OCI-LY1 (cell line): ENCODE results near the gene GGA2.
A peak's percentile ranks its signal among the peaks of the same experiment; 100 is the strongest.
"Not testable (repeated sequence)": the region's sequence is repeated elsewhere in the genome, so short reads cannot be mapped to it uniquely, and the experiment has no call there.

Experiments
- H2AFZ ChIP-seq: fragments of 200-600 bp; sonication (generic), shearing (Covaris generic); 2 replicates; pipeline ENCODE4 v1.6.0; 2014; ENCODE audit warnings: antibody characterized with exemption, mild to moderate bottlenecking, low read length
- H3F3A ChIP-seq: fragments of 200-600 bp; sonication (generic), shearing (Covaris generic); 2 replicates; pipeline ENCODE4 v1.6.0; 2014; ENCODE audit warnings: mild to moderate bottlenecking, antibody characterized with exemption, low read length, moderate library complexity; ENCODE audit not compliant: insufficient read depth
- H3K27ac ChIP-seq: fragments of 200-600 bp; sonication (generic); 2 replicates; pipeline ENCODE4 v1.5.1; 2014; ENCODE audit warnings: low read length, mixed run types, mild to moderate bottlenecking, low read depth; ENCODE audit not compliant: poor library complexity, severe bottlenecking
- H3K27me3 ChIP-seq: fragments of 200-600 bp; sonication (generic); 2 replicates; pipeline ENCODE4 v1.6.0; 2014; ENCODE audit warnings: antibody characterized with exemption, mild to moderate bottlenecking, low read length, moderate library complexity; ENCODE audit not compliant: insufficient read depth
- H3K36me3 ChIP-seq: fragments of 200-600 bp; sonication (generic); 2 replicates; pipeline ENCODE4 v1.6.1; 2014; ENCODE audit warnings: mild to moderate bottlenecking, antibody characterized with exemption, low read length, moderate library complexity, mixed read lengths; ENCODE audit not compliant: insufficient read depth
- H3K4me1 ChIP-seq: fragments of 200-600 bp; sonication (generic); 2 replicates; pipeline ENCODE4 v1.5.1; 2014; ENCODE audit warnings: mild to moderate bottlenecking, low read length, moderate library complexity; ENCODE audit not compliant: insufficient read depth, severe bottlenecking
- H3K4me2 ChIP-seq: fragments of 200-600 bp; sonication (generic), shearing (Covaris generic); 2 replicates; pipeline ENCODE4 v1.6.1; 2014; ENCODE audit warnings: low read length
- H3K4me3 ChIP-seq: fragments of 200-600 bp; sonication (generic); 2 replicates; pipeline ENCODE4 v1.5.1; 2014; ENCODE audit warnings: low read length, low read depth, mild to moderate bottlenecking, mixed read lengths; ENCODE audit not compliant: poor library complexity, severe bottlenecking
- H3K79me2 ChIP-seq: fragments of 200-600 bp; shearing (Covaris generic); 2 replicates; pipeline ENCODE4 v1.6.1; 2016; ENCODE audit warnings: mixed run types, low read length, mixed read lengths; ENCODE audit not compliant: insufficient read depth
- H3K9ac ChIP-seq: fragments of 200-600 bp; sonication (generic), shearing (Covaris generic); 2 replicates; pipeline ENCODE4 v1.6.1; 2014; ENCODE audit warnings: mild to moderate bottlenecking, low read length, mixed read lengths
- H3K9me2 ChIP-seq: fragments of 200-600 bp; sonication (generic), shearing (Covaris generic); 2 replicates; pipeline ENCODE4 v1.6.1; 2014; ENCODE audit warnings: low read depth, mild to moderate bottlenecking, low read length, mixed read lengths
- H3K9me3 ChIP-seq: fragments of 200-600 bp; shearing (Covaris generic); 2 replicates; pipeline ENCODE4 v1.6.1; 2014; ENCODE audit warnings: low read length, mixed read lengths
- H4K20me1 ChIP-seq: fragments of 200-600 bp; sonication (generic), shearing (Covaris generic); 2 replicates; pipeline ENCODE4 v1.6.0; 2016; ENCODE audit warnings: mild to moderate bottlenecking, low read length; ENCODE audit not compliant: insufficient read depth
- EZH2 ChIP-seq: fragments of 200-600 bp; sonication (generic), shearing (Covaris generic); IDR thresholded peaks from 2 replicates; pipeline ENCODE4 v1.8.0; 2017; ENCODE audit warnings: borderline replicate concordance, mixed run types, mild to moderate bottlenecking, antibody characterized with exemption, low read length, moderate library complexity, mixed read lengths
- TF ChIP-seq, protein P1 (sequence below): fragments of 200-600 bp; sonication (generic), shearing (Covaris generic); IDR thresholded peaks from 2 replicates; pipeline ENCODE4 v1.5.1; 2017; ENCODE audit warnings: mild to moderate bottlenecking, antibody characterized with exemption, low read length, moderate library complexity, mixed read lengths

Gene GGA2

DNA sequence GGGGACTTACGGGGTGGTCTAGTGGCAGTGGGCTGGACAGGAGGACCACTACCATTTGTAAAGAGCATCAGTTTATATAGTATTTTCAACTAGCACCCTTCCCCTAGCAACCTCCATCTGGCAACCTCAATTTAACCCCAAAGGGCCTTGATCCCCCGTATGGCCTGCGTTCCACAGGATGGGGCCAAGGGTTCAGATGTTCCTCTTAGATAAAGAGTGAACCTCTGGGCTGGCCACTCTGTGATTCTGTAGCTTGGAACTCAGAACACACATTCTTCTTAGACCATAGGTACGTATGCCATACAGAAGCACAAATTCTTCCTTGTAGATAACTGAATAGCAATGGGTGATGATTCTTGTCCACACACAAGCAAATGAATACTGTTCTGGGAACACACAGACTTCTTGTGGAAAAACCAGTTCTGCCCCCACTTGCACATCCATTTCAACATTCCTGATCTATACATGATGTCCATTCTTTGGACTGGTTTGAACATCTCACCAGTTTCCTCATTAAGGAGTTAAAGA is 1.9 kb upstream of the GGA2 start:
- no peak overlapping the region for H2AFZ ChIP-seq
- H3K4me2 ChIP-seq, result no peak overlapping the region
- peaks cover 9% of the 10 kb centered on the region; the same call in 1 of the 2 replicates for H3F3A ChIP-seq
- H3K4me1 ChIP-seq, result peaks cover 43% of the 10 kb centered on the region
- peaks cover 27% of the 10 kb centered on the region for H3K79me2 ChIP-seq
- H3K9me2 ChIP-seq, result no peaks in the 10 kb centered on the region
- peak overlapping the region; percentile 55 for H3K27ac ChIP-seq
- no peak overlapping the region for H3K4me3 ChIP-seq
- H3K9me3 ChIP-seq, result no peaks in the 10 kb centered on the region
- H3K27me3 ChIP-seq, result no peaks in the 10 kb centered on the region
- H3K36me3 ChIP-seq, result peaks cover 12% of the 10 kb centered on the region; the same call in 1 of the 2 replicates
- H4K20me1 ChIP-seq, result no peaks in the 10 kb centered on the region
- TF ChIP-seq, protein P1, sequence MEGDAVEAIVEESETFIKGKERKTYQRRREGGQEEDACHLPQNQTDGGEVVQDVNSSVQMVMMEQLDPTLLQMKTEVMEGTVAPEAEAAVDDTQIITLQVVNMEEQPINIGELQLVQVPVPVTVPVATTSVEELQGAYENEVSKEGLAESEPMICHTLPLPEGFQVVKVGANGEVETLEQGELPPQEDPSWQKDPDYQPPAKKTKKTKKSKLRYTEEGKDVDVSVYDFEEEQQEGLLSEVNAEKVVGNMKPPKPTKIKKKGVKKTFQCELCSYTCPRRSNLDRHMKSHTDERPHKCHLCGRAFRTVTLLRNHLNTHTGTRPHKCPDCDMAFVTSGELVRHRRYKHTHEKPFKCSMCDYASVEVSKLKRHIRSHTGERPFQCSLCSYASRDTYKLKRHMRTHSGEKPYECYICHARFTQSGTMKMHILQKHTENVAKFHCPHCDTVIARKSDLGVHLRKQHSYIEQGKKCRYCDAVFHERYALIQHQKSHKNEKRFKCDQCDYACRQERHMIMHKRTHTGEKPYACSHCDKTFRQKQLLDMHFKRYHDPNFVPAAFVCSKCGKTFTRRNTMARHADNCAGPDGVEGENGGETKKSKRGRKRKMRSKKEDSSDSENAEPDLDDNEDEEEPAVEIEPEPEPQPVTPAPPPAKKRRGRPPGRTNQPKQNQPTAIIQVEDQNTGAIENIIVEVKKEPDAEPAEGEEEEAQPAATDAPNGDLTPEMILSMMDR, result no peak
- no peak for TF ChIP-seq EZH2
- H3K9ac ChIP-seq, result no peak overlapping the region

DNA sequence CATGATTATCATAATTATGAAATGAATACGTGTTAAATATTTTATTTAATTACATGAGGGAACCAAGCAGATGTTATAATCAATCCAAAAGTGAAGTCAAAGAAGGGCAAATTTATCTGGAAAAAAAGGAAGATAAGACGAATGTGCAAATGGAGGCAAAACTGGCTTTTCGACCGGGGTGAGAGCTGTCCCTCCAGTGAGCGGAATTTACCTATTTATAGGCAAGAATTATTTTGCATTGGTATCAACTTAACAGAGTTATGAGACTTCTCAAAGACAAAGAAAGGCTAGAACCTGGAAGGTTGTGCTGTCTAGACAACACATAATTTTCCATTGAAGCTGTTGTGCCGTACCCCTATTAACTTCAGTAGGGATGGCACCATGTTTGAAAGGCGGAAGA is 1.4 kb upstream of the GGA2 start:
- Histone ChIP-seq H3K4me1 (peaks cover 44% of the 10 kb centered on the region), H3F3A (peaks cover 9% of the 10 kb centered on the region; the same call in 1 of the 2 replicates)

DNA sequence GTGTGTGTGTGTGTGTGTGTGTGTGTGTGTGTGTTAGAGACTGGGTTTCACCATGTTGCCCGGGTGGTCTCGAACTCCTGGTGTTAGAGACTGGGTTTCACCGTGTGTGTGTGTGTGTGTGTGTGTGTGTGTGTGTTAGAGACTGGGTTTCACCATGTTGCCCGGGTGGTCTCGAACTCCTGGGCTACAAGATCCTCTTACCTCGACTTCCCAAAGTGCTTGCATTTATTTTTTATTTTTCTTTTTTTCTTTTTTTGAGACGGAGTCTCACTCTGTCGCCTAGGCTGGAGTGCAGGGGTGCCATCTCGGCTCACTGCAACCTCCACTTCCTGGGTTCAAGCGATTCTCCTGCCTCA is 599 bp upstream of the GGA2 start:
- not testable (repeated sequence) for H4K20me1 ChIP-seq, H2AFZ ChIP-seq, H3K27me3 ChIP-seq, H3K9me2 ChIP-seq, H3K9me3 ChIP-seq, H3F3A ChIP-seq
- Histone ChIP-seq H3K27ac (peak overlapping the region; percentile 55), H3K79me2 (peaks cover 40% of the 10 kb centered on the region), H3K9ac (peak overlapping the region; percentile 86), H3K4me3 (peak overlapping the region; percentile 95), H3K36me3 (peaks cover 23% of the 10 kb centered on the region; the same call in 1 of the 2 replicates), H3K4me2 (peak overlapping the region; percentile 90), H3K4me1 (peaks cover 47% of the 10 kb centered on the region)

More for the DNA sequence above, 1.4 kb upstream of the GGA2 start:
- Histone ChIP-seq H3K9me3 (no peaks in the 10 kb centered on the region), H4K20me1 (no peaks in the 10 kb centered on the region), H3K9ac (no peak overlapping the region), H3K4me3 (no peak overlapping the region), H3K9me2 (no peaks in the 10 kb centered on the region), H3K36me3 (peaks cover 17% of the 10 kb centered on the region; the same call in 1 of the 2 replicates), H3K27me3 (no peaks in the 10 kb centered on the region), H2AFZ (no peak overlapping the region), H3K4me2 (no peak overlapping the region), H3K27ac (peak overlapping the region; percentile 55), H3K79me2 (peaks cover 32% of the 10 kb centered on the region)
- TF ChIP-seq, protein P1, result no peak
- TF ChIP-seq EZH2, result no peak

DNA sequence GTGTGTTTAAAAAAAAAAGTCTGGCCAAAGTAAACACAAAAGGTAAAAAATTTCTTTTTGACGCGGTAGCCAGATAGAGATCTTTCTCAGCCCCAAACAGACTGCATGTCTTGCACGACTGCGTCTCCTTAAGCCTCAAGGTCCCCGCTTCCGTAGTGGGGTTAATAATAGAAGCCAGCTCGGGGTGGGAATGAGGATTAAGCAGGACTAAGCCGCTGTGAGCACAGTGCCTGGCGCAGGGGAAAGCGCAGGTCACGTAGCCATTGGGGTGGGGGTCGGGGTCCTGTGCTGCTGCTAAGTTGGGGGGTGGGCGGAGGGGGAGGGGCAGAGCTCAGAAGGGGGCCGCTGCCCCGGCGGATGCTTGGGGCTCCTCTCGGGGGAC is 521 bp downstream of the GGA2 start:
- no peak overlapping the region for H2AFZ ChIP-seq
- peaks cover 58% of the 10 kb centered on the region for H3K4me1 ChIP-seq
- H3K4me3 ChIP-seq, result peak overlapping the region; percentile 95
- no peak for TF ChIP-seq EZH2
- TF ChIP-seq, protein P1, result no peak
- no peaks in the 10 kb centered on the region for H3K27me3 ChIP-seq
- peaks cover 23% of the 10 kb centered on the region; the same call in 1 of the 2 replicates for H3K36me3 ChIP-seq
- no peaks in the 10 kb centered on the region for H3K9me2 ChIP-seq
- H3K27ac ChIP-seq, result peak overlapping the region; percentile 68
- H3K79me2 ChIP-seq, result peaks cover 51% of the 10 kb centered on the region
- peaks cover 9% of the 10 kb centered on the region; the same call in 1 of the 2 replicates for H3F3A ChIP-seq
- no peaks in the 10 kb centered on the region for H3K9me3 ChIP-seq
- peak overlapping the region; percentile 90 for H3K4me2 ChIP-seq
- H4K20me1 ChIP-seq, result no peaks in the 10 kb centered on the region
- H3K9ac ChIP-seq, result peak overlapping the region; percentile 86
